Kasumi-1 (cell line): ENCODE measurements around the gene MAP7D3.
"Not testable (repeated sequence)": the region's sequence is repeated elsewhere in the genome, so short reads cannot be mapped to it uniquely, and the experiment has no call there.

Source experiments
- DNase-seq, 2 experiments: peaks; one replicate each; lab custom pipeline; 2025; lab: John Stamatoyannopoulos, UW

Gene MAP7D3

GRCh38 chrX:136183172-136183571, 68.0 kb downstream of the MAP7D3 start:
- no peak for DNase-seq

GRCh38 chrX:136182414-136182813, 68.8 kb downstream of the MAP7D3 start:
- DNase-seq, result no peak

DNA sequence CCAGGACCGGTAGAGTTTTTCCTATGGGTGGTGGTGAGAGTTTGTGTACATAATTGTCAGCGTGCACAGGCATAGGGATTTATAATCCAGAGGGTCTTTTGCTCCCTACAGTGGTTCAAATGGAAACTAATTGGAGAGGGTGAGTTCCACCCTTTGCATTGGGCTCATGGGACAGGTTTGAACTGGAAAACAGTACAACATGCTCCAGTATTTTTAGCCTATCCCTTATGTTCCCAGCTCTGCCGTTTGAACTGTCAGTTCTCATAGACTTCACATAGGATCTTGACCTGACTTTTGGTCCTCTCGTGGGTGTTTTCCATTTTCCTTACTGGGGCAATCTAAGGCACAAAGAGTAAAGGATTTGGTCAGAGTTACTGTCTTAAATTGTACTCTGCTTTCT, 72.1 kb downstream of the MAP7D3 start:
- DNase-seq, result no peak

DNA sequence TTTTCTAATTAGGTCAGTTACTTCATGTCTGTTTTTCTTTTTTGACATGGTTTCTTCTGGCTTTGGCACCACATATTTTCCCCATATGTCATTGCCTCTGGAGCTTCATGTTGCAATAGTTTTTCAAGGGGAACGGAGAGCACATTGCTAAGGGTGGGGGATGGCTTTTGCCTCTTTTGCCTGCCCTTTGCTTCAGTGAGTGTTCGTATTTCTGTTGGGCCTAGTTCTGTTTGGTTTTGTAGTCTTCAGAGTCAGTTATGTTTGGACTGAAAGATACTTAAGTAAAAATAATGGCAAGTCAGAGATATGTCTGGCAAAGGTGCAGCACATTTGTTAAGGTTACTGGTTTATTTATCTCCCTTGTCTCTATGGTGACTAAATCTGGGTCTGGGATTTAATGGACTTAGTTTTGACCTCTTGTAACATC, 74.8 kb downstream of the MAP7D3 start:
- DNase-seq, result no peak

DNA sequence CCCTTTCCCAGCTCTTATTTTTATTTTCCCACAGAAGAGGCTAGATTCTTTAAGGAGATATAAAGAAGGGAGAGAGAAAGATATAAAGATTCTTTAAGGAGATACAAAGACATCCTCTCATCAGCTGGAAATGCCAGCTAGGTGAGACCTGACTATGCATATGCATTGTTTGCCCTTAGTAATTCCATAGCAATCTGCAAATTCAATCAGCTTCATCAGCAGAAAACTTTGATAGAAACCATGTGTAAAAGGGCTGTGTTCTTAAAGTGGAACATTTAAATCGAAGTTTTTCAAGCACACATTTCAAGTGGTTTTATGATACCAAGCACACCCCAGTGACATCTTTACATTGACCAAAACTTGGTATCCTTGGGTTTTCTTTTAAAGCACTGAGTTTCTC, 79.8 kb downstream of the MAP7D3 start:
- no peak for DNase-seq

- DNase-seq, result no peak
These were observed 80.9 kb downstream of the MAP7D3 start for GRCh38 chrX:136170139-136170800.

- no peak for DNase-seq
These were observed 82.1 kb downstream of the MAP7D3 start for GRCh38 chrX:136168929-136169735.

- DNase-seq, result not testable (repeated sequence)
These were observed 83.2 kb downstream of the MAP7D3 start for GRCh38 chrX:136167989-136168388.

GRCh38 chrX:136166221-136166855, 84.9 kb downstream of the MAP7D3 start:
- peak; percentile 11 to 50 for DNase-seq

DNA sequence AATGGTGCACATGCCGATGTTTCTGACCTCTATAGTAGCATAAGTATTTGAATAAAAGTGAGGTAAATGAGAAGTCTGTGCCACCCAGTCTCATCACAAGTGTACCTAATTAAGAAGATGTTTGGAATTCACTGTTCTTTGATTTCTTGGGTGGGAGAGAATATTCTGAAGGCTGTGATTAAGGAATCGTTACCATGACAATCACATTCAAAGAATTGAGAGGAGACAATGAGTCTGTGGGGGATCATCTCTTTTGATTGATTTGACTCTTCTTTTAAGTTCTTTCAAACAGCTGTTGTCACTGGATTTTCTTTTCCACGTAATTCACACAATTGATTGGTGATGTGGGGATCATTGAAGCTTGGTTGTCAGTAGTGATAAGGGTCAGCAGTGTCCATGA, 85.8 kb downstream of the MAP7D3 start:
- no peak for DNase-seq

GRCh38 chrX:136163689-136164088, 87.5 kb downstream of the MAP7D3 start:
- DNase-seq, result no peak
